Measurements from ENCODE around the gene RNF150. TPM values are rescaled to one million over a fixed set of nuclear protein-coding genes. Genes with fewer than 3 reads are reported as not detected.

The RNF150 gene
- polyA plus RNA-seq (2011; rRNA removed) (0.34 and 0.63 TPM in 2 replicates), polyA plus RNA-seq (2017; fragmentation: RNase III; extraction: RNeasy Plus Mini Kit Qiagen cat#74134 plus additional on column Dnase treatment) (0.21 to 0.35 TPM (median 0.25 TPM) in 3 replicates), polyA minus RNA-seq (2011; rRNA and poly(A)+ RNA removed) (1.3 and 2.4 TPM in 2 replicates)
- 0.15 and 0.26 TPM in 2 replicates for polyA plus RNA-seq (2012; cell fraction: cytosol; rRNA removed)
- polyA plus RNA-seq (2012; cell fraction: nucleus; rRNA removed), result 0.29 and 0.41 TPM in 2 replicates

DNA sequence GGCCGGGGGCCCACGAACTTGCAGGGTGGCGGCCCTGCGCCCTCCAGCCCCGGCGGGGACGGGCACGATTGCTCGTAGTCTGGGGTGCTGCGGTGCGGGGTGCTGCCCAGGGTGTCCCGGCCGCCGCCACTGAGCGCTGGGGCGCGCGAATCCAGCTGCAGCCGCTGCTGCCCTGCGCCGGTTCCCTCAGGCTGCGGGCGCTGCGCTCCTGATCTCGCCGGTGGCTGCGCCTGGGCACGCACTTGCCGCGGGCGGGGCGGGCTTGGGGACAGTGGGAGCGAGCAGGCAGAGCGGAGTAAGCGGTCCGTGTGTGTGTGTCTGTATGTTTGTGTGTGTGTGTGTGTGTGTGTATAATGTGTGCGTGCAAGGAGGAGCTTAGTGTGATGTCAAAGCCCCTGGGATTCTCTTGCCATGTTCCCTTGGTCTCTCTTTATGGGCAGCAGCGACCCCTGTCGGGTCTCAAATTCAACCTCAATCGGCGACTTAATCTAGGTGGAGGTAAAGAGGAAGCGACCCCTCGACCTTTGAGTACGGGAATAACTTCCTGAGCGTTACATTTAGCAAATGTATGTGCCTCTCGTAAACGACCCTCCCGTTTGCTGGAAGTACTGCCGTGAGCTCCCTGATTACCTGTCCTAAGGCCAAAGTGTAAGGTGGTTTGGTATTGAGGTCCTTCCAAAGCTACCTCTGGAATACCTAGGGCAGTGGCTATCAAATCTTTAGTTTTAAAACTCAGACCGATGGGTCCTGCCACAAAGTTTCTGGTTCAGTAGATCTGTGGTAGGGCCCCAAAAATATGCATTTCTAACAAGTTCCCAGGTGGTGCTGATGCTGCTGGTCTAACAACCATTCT lies at the start of gene RNF150:
RNF150 (minus strand) TSS at position 324 of the 853 bp plus-strand sequence.
- 0% methylated on average over 9 of the region's 50 CpGs for WGBS (ENCODE audit: missing lambda C conversion rate)
- Histone ChIP-seq H3K4me3 (peak within 1 kb of the TSS; percentile 67), H3K4me2 (peak within 1 kb of the TSS; percentile 97), H3K9me3 (no peaks in the 10 kb centered on the region), H3K4me1 (0 out of 3 replicates have a peak, but pooled peaks cover 3% of the 10 kb centered on the region), H3K27ac (peak within 1 kb of the TSS; percentile 51 to 84; a peak in 5 of 6 replicates)
- ATAC-seq, result peak; percentile 86 to 93
- no peak for TF ChIP-seq ZSCAN20 (CRISPR knock-in tag; IDR thresholded peaks at IDR 0.05)
- peak; percentile 78 for TF ChIP-seq SMC3 (IDR thresholded peaks at IDR 0.05)
- peak; percentile 78 to 82 for TF ChIP-seq RAD21 (conservative IDR thresholded peaks at IDR 0.05 in 1 of 2, IDR thresholded peaks at IDR 0.05 in 1 of 2)
- TF ChIP-seq HDAC2 (IDR thresholded peaks at IDR 0.05), result no peak
- TF ChIP-seq, protein P1, sequence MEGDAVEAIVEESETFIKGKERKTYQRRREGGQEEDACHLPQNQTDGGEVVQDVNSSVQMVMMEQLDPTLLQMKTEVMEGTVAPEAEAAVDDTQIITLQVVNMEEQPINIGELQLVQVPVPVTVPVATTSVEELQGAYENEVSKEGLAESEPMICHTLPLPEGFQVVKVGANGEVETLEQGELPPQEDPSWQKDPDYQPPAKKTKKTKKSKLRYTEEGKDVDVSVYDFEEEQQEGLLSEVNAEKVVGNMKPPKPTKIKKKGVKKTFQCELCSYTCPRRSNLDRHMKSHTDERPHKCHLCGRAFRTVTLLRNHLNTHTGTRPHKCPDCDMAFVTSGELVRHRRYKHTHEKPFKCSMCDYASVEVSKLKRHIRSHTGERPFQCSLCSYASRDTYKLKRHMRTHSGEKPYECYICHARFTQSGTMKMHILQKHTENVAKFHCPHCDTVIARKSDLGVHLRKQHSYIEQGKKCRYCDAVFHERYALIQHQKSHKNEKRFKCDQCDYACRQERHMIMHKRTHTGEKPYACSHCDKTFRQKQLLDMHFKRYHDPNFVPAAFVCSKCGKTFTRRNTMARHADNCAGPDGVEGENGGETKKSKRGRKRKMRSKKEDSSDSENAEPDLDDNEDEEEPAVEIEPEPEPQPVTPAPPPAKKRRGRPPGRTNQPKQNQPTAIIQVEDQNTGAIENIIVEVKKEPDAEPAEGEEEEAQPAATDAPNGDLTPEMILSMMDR (IDR thresholded peaks at IDR 0.05), result peak; percentile 72
- no peak for TF ChIP-seq JUN (IDR thresholded peaks at IDR 0.05)
- CTCF ChIA-PET, result interaction anchor here (1.0 to 4.4 kb wide), 9 partner anchors 10 to 273 kb away, joined by 3 to 47 read pairs (median 4); no protein-coding TSS in a partner anchor
- POLR2A ChIA-PET, result no interaction called here
- peak; percentile 74 to 82 for DNase-seq (ENCODE audit: low read depth in 1 of 2, low spot score in 1 of 2)
- no peak for FAIRE-seq

DNA sequence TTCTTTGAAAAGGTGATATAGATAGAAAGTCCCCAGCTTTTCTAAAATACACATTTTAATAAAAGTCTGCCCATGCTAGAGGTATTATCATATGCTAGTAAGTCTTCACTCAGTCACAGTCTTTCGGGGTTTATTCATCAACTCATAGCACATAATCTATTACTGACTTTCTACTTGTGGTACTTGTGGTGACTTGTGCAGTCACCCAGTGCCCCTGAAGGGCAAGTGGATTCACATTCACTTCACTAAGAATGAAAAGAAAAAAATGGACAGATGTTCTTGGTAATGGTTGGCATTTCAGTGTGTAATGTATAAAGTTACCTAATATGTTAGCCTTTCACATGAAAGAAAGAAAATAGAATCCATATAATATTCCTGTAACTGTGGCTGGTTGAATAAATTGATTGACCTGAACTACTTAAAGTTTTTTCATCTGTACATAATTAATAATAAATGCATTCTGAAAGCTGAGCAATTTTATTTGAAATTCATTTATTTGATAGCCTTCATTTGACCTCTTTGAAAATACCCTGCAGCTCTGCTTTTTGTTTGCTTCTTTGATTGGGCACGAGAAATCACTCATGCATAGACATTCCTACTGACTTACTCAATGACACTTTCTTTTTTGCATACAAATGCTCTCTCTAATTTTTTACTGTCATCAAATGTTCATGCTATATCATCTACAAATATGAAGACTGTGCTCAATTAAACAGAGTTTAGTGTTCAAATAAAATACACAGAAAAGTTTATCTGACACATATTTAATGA lies 47.9 kb upstream of the RNF150 start:
- no peak for FAIRE-seq
- no peaks in the 10 kb centered on the region for H3K9me3 ChIP-seq
- no peak for DNase-seq (ENCODE audit: low read depth in 1 of 2, low spot score in 1 of 2)
- no peak overlapping the region for H3K4me3 ChIP-seq
- no peak for ATAC-seq
- ChIA-PET CTCF (no interaction called here), POLR2A (no interaction called here)
- WGBS (ENCODE audit: missing lambda C conversion rate), result 10% methylated on average over 2 of the region's 2 CpGs
- no peaks in the 10 kb centered on the region for H3K4me1 ChIP-seq
- no peak overlapping the region for H3K27ac ChIP-seq
- TF ChIP-seq, protein P2, sequence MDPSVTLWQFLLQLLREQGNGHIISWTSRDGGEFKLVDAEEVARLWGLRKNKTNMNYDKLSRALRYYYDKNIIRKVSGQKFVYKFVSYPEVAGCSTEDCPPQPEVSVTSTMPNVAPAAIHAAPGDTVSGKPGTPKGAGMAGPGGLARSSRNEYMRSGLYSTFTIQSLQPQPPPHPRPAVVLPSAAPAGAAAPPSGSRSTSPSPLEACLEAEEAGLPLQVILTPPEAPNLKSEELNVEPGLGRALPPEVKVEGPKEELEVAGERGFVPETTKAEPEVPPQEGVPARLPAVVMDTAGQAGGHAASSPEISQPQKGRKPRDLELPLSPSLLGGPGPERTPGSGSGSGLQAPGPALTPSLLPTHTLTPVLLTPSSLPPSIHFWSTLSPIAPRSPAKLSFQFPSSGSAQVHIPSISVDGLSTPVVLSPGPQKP (IDR thresholded peaks at IDR 0.05; ENCODE audit: low read depth, low read length), result no peak
- TF ChIP-seq, protein P1 (IDR thresholded peaks at IDR 0.05), result no peak
- TF ChIP-seq ESRRA (IDR thresholded peaks at IDR 0.05; ENCODE audit: borderline replicate concordance, low read length) (no peak), ZFP36 (IDR thresholded peaks at IDR 0.05; ENCODE audit: borderline replicate concordance, partially characterized antibody) (no peak), FOSL2 (IDR thresholded peaks at IDR 0.05) (no peak), FOSL2 (CRISPR knock-in tag; IDR thresholded peaks at IDR 0.05) (no peak), RFX5 (IDR thresholded peaks at IDR 0.05) (no peak), MAFK (IDR thresholded peaks at IDR 0.05; ENCODE audit: partially characterized antibody) (no peak), FOSB (CRISPR knock-in tag; IDR thresholded peaks at IDR 0.05) (no peak), TFCP2L1 (CRISPR knock-in tag; IDR thresholded peaks at IDR 0.05) (no peak), NR3C1 (IDR thresholded peaks at IDR 0.05) (no peak), HEYL (CRISPR knock-in tag; IDR thresholded peaks at IDR 0.05) (no peak), KDM1A (IDR thresholded peaks at IDR 0.05; ENCODE audit: low read depth) (no peak), RNF2 (IDR thresholded peaks at IDR 0.05; ENCODE audit: borderline replicate concordance, low read depth) (no peak)
- TF ChIP-seq, protein P3, sequence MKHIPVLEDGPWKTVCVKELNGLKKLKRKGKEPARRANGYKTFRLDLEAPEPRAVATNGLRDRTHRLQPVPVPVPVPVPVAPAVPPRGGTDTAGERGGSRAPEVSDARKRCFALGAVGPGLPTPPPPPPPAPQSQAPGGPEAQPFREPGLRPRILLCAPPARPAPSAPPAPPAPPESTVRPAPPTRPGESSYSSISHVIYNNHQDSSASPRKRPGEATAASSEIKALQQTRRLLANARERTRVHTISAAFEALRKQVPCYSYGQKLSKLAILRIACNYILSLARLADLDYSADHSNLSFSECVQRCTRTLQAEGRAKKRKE (CRISPR knock-in tag; IDR thresholded peaks at IDR 0.05; ENCODE audit: low read depth), result no peak
- TF ChIP-seq, protein P4, sequence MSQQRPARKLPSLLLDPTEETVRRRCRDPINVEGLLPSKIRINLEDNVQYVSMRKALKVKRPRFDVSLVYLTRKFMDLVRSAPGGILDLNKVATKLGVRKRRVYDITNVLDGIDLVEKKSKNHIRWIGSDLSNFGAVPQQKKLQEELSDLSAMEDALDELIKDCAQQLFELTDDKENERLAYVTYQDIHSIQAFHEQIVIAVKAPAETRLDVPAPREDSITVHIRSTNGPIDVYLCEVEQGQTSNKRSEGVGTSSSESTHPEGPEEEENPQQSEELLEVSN (IDR thresholded peaks at IDR 0.05; ENCODE audit: borderline replicate concordance, low read depth), result no peak
- TF ChIP-seq, protein P5, sequence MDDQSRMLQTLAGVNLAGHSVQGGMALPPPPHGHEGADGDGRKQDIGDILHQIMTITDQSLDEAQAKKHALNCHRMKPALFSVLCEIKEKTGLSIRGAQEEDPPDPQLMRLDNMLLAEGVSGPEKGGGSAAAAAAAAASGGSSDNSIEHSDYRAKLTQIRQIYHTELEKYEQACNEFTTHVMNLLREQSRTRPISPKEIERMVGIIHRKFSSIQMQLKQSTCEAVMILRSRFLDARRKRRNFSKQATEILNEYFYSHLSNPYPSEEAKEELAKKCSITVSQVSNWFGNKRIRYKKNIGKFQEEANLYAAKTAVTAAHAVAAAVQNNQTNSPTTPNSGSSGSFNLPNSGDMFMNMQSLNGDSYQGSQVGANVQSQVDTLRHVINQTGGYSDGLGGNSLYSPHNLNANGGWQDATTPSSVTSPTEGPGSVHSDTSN (IDR thresholded peaks at IDR 0.05), result no peak
- no peak overlapping the region for H3K4me2 ChIP-seq

All from A549 (cell line).